ENCODE results near the gene ARG1.

GRCh38 chr6:131552572-131552971, 20.5 kb upstream of the ARG1 start:
- TF ChIP-seq MAFK (IDR thresholded peaks at IDR 0.05; ENCODE audit: low read depth, low read length) (no peak), CEBPB (IDR thresholded peaks at IDR 0.05; ENCODE audit: low read depth, low read length) (no peak), RAD21 (IDR thresholded peaks at IDR 0.05; ENCODE audit: low read length) (no peak), USF2 (IDR thresholded peaks at IDR 0.05; ENCODE audit: low read depth, low read length) (no peak), POLR2A (IDR thresholded peaks at IDR 0.05; ENCODE audit: low read depth, low read length) (no peak), FOS (IDR thresholded peaks at IDR 0.05; ENCODE audit: low read depth, low read length) (no peak), BHLHE40 (IDR thresholded peaks at IDR 0.05; ENCODE audit: low read depth, low read length) (no peak), SMC3 (IDR thresholded peaks at IDR 0.05; ENCODE audit: low read depth, low read length) (no peak), RFX5 (IDR thresholded peaks at IDR 0.05; ENCODE audit: low read depth, low read length) (no peak), RCOR1 (IDR thresholded peaks at IDR 0.05; ENCODE audit: insufficient replicate concordance, low read length) (no peak), CHD1 (IDR thresholded peaks at IDR 0.05; ENCODE audit: low read depth, low read length) (no peak), ELK1 (IDR thresholded peaks at IDR 0.05; ENCODE audit: borderline replicate concordance, low read depth, low read length) (no peak)
- TF ChIP-seq, protein P1, sequence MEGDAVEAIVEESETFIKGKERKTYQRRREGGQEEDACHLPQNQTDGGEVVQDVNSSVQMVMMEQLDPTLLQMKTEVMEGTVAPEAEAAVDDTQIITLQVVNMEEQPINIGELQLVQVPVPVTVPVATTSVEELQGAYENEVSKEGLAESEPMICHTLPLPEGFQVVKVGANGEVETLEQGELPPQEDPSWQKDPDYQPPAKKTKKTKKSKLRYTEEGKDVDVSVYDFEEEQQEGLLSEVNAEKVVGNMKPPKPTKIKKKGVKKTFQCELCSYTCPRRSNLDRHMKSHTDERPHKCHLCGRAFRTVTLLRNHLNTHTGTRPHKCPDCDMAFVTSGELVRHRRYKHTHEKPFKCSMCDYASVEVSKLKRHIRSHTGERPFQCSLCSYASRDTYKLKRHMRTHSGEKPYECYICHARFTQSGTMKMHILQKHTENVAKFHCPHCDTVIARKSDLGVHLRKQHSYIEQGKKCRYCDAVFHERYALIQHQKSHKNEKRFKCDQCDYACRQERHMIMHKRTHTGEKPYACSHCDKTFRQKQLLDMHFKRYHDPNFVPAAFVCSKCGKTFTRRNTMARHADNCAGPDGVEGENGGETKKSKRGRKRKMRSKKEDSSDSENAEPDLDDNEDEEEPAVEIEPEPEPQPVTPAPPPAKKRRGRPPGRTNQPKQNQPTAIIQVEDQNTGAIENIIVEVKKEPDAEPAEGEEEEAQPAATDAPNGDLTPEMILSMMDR (conservative IDR thresholded peaks at IDR 0.05; ENCODE audit: low read depth, low read length), result no peak
